ENCODE measurements around the gene USP37.

Gene USP37

GRCh38 chr2:218568190-218569037 lies at the start of gene USP37, which contains the start of gene CNOT9:
TSS of gene USP37 (minus strand) at chr2:218568351. CDS start at chr2:218558653, 9,698 bp downstream.
TSS of gene CNOT9 (plus strand) at chr2:218568839. CDS start at chr2:218568955, 116 bp downstream.
- peak; percentile 87 for DNase-seq (ENCODE audit: low read depth, low spot score)
- H3K27ac ChIP-seq, result peak within 1 kb of the TSS; percentile 83

GRCh38 chr2:218615868-218616315 lies 47.7 kb upstream of the USP37 start:
- no peak overlapping the region for H3K27ac ChIP-seq
- DNase-seq (ENCODE audit: low read depth, low spot score), result no peak

GRCh38 chr2:218607436-218608115 lies 39.4 kb upstream of the USP37 start, which contains the start of gene PLCD4:
TSS of gene PLCD4 (plus strand) at chr2:218607899. CDS start at chr2:218615740, 7,841 bp downstream.
- DNase-seq (ENCODE audit: low read depth, low spot score), result peak; percentile 33
- peak within 1 kb of the TSS; percentile 56 for H3K27ac ChIP-seq

DNA sequence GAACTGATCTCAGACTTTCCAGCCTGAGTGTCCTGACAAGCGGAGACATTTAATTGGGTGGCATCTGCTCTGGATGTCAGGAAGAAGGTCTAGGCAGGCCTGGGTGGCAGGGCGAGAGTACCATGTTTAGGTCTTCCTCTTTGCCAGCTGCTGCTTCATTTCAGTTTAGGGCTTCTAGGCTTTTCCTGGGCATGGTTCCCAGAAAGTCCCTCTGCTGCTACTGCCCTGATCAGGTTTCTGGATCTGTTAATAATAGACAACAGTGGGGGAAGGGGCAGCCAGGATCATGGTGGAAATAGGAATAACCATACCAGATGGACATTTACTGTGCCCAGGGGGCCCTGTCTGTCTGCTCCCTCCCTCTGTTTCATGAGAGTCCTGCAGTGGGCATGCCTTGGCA lies 37.3 kb upstream of the USP37 start:
- DNase-seq (ENCODE audit: low read depth, low spot score), result no peak
- H3K27ac ChIP-seq, result no peak overlapping the region

DNA sequence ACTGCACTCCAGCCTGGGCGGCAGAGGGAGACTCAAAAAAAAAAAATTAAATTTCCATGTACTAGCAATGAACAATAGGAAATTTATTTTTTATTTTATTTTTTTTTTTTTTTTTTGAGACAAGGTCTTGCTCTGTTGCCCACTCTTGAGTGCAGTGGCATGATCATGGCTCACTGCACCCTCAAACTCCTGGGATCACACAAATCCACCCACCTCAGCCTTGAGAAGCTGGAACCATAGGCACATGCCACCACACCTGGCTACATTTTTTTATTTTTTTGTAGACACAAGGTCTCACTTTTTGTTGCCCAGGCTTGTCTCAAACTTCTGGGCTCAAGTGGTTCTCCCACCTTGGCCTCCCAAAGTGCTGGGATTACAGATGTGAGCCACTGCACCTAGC lies 17.4 kb upstream of the USP37 start:
- DNase-seq (ENCODE audit: low read depth, low spot score), result no peak

GRCh38 chr2:218583983-218584850 lies 16.1 kb upstream of the USP37 start:
- no peak for DNase-seq (ENCODE audit: low read depth, low spot score)
- no peak overlapping the region for H3K27ac ChIP-seq

More for the DNA sequence above, 17.4 kb upstream of the USP37 start:
- H3K27ac ChIP-seq, result no peak overlapping the region

GRCh38 chr2:218582076-218582475 lies 13.9 kb upstream of the USP37 start:
- peak overlapping the region; percentile 58 for H3K27ac ChIP-seq
- peak; percentile 71 for DNase-seq (ENCODE audit: low read depth, low spot score)

DNA sequence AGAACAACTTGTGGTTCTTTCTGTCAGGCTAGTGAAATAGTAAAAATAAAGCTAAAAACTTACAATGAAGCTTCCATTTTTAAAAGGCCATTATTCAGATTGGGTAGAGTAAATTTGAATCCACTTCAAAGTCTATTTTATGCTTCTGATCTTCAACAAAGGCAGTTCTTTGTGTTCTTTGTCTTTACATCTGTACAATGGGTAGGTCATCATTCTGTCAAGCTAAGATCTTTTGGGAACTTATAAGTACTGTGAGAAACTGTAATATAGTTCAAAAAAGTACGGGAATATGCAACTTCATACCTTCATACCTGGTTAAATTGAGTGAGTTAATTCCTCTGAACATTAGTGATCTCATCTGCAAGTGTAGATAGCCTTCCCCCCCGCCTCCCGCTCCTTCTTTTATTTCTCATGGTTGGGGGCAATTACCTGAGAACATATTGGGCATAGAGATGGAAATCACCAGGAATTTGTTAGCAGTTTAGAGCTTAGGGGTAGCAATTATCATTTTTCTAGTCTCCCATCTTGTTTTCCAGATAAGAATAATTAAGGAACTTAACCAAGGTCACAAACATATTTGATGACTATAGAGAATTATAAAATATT lies 10.2 kb upstream of the USP37 start:
- DNase-seq (ENCODE audit: low read depth, low spot score), result no peak
- no peak overlapping the region for H3K27ac ChIP-seq

- no peak overlapping the region for H3K27ac ChIP-seq
- no peak for DNase-seq (ENCODE audit: low read depth, low spot score)
Observed at GRCh38 chr2:218577482-218578220, 9.5 kb upstream of the USP37 start.

- no peak for DNase-seq (ENCODE audit: low read depth, low spot score)
- no peak overlapping the region for H3K27ac ChIP-seq
Observed at GRCh38 chr2:218576854-218577253, 8.7 kb upstream of the USP37 start.

DNA sequence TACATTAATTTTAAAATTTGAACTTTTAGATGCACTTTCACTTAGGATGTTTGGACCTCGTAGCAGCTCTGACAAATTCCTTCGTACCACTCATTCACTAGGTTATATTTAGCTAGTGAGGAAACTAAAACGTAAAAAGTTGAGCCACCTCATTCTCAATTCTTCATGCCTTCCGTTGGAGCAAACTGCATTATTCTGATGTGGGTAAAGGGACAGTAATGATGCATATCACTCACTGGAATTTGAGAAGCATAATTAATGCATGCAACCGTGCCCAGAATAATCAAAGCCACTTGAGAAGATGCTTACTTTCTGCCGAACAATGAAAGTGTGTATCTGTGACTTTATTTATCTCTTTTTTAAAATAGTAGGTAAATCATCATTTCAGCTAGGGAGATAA lies 2.7 kb upstream of the USP37 start:
- no peak overlapping the region for H3K27ac ChIP-seq
- no peak for DNase-seq (ENCODE audit: low read depth, low spot score)

GRCh38 chr2:218569661-218570500 lies 1.7 kb upstream of the USP37 start:
- no peak for DNase-seq (ENCODE audit: low read depth, low spot score)

DNA sequence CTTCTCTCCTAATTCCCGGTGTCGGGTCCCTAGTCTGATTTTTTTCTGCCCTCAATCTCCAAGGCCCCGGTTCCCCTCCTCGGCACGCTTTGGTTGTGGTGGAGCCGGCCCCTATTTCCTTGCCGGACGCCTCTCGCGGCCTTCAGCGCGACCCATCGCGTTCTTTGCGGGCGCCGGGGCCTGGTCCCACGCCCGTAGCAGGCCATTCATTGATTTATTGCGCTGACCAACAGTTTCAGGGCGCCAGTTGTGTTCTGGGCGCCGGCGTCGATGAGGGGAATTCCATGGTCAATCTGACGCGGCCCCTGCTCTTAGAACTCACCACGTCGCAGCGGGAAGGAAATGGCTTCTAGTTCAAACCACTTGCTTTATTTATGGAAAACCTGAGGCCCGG lies 884 bp upstream of the USP37 start:
- no peak for DNase-seq (ENCODE audit: low read depth, low spot score)
- H3K27ac ChIP-seq, result peak overlapping the region; percentile 83

More at GRCh38 chr2:218569661-218570500, 1.7 kb upstream of the USP37 start:
- H3K27ac ChIP-seq, result peak overlapping the region; percentile 83

GRCh38 chr2:218567797-218568189 lies 358 bp downstream of the USP37 start:
- no peak for DNase-seq (ENCODE audit: low read depth, low spot score)
- H3K27ac ChIP-seq, result peak overlapping the region; percentile 83

GRCh38 chr2:218566296-218566695 lies 1.9 kb downstream of the USP37 start:
- no peak overlapping the region for H3K27ac ChIP-seq

GRCh38 chr2:218564056-218564455 lies 4.1 kb downstream of the USP37 start:
- no peak overlapping the region for H3K27ac ChIP-seq
- DNase-seq (ENCODE audit: low read depth, low spot score), result no peak

More at GRCh38 chr2:218566296-218566695, 1.9 kb downstream of the USP37 start:
- no peak for DNase-seq (ENCODE audit: low read depth, low spot score)

DNA sequence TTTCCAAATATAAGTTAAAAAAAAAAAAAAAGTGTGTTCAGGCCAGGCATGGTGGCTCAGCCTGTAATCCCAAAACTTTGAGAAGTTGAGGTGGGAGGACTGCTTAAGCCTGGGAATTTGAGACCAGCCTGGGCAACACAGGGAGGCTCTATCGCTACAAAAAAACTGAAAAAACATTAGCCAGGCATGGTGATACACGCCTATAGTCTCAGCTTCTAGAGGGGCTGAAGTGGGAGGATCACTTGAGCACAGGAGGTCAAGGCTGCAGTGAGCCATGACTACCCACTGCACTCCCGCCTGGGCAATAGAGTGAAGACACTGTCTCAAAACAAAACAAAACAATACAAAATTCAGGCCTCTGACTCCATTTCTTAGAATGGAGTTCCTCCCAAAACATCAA lies 9.2 kb downstream of the USP37 start:
- DNase-seq (ENCODE audit: low read depth, low spot score), result no peak
- no peak overlapping the region for H3K27ac ChIP-seq

GRCh38 chr2:218557941-218558340 lies 10.2 kb downstream of the USP37 start:
- no peak overlapping the region for H3K27ac ChIP-seq
- DNase-seq (ENCODE audit: low read depth, low spot score), result no peak
